ENCODE data around the gene CSNK2A1.

GRCh38 chr20:584971-585301 lies 41.3 kb upstream of the CSNK2A1 start:
- no peak for TF ChIP-seq CTCF (IDR thresholded peaks at IDR 0.05)
- TF ChIP-seq POLR2A (IDR thresholded peaks at IDR 0.05), result no peak
- TF ChIP-seq EP300 (IDR thresholded peaks at IDR 0.05), result no peak
- TF ChIP-seq POLR2AphosphoS5 (IDR thresholded peaks at IDR 0.05), result no peak
